GM12873 (cell line): ENCODE data around the gene TCERG1L.

Experiments
- TF ChIP-seq, protein P1 (sequence below): IDR thresholded peaks from 2 replicates; pipeline ENCODE4 v1.5.1; 2012; ENCODE audit warnings: low read depth, mild to moderate bottlenecking, moderate library complexity, low read length, control low read depth; ENCODE audit not compliant: insufficient read depth; ENCODE audit errors: missing control alignments

TCERG1L gene

DNA sequence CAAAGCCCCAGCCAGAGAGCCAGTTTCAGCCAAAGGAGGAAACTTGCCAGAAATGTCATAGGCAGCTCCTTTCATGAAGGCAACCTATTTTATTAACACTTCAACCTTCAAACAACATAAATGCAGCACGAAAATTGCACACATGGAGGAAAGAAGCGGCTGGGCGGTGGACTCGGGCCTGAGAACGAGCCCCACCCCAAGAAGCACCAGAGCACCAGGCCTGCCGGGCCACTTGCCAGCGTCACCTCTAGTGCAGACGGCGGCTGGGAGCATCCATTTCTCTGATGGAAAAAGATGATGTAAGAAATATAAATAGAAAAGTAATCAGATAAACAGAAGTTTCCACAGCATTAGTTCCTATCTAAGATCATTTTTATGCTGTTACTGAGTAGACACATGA, 100.0 kb downstream of the TCERG1L start:
- TF ChIP-seq, protein P1, sequence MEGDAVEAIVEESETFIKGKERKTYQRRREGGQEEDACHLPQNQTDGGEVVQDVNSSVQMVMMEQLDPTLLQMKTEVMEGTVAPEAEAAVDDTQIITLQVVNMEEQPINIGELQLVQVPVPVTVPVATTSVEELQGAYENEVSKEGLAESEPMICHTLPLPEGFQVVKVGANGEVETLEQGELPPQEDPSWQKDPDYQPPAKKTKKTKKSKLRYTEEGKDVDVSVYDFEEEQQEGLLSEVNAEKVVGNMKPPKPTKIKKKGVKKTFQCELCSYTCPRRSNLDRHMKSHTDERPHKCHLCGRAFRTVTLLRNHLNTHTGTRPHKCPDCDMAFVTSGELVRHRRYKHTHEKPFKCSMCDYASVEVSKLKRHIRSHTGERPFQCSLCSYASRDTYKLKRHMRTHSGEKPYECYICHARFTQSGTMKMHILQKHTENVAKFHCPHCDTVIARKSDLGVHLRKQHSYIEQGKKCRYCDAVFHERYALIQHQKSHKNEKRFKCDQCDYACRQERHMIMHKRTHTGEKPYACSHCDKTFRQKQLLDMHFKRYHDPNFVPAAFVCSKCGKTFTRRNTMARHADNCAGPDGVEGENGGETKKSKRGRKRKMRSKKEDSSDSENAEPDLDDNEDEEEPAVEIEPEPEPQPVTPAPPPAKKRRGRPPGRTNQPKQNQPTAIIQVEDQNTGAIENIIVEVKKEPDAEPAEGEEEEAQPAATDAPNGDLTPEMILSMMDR, result no peak

DNA sequence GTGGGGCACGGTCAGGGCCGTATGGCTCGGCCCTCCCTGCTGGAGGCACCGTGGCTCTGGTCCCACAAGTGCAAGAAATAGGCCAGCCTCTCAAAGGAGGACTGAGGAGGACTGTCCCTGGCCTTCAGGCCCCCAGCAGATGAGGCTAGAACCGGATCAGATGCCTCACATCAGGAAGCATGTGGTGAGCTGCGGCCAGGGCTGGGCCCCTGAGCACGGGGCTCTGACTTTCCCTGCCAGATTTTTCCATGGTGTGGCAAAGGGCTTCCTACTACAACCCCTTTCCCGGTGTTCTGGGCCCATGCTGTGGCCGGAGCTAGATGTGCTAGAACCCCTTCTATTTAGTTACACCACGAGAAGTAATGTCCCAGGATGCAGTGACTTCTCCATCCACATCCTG, 100.4 kb downstream of the TCERG1L start:
- TF ChIP-seq, protein P1, result no peak

DNA sequence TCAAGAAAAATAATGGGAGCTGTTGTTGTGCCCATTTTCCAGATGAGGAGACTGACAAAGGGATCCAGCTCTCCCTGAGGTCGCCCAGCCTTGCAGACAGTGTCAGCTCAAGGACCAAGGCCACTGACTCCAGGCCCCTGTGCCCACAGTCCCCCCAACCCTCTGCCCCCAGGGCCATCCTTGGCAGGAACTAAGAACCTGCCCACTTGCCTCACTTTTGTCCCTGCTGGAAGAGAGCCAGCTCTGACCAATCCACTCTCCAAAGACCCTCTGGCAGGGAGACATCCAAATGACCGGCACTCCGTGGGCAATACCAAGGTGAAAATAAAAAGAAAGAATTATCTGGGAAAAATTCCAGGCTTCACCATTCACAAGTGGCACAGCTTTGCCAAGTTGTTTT, 101.3 kb downstream of the TCERG1L start:
- TF ChIP-seq, protein P1, result no peak

DNA sequence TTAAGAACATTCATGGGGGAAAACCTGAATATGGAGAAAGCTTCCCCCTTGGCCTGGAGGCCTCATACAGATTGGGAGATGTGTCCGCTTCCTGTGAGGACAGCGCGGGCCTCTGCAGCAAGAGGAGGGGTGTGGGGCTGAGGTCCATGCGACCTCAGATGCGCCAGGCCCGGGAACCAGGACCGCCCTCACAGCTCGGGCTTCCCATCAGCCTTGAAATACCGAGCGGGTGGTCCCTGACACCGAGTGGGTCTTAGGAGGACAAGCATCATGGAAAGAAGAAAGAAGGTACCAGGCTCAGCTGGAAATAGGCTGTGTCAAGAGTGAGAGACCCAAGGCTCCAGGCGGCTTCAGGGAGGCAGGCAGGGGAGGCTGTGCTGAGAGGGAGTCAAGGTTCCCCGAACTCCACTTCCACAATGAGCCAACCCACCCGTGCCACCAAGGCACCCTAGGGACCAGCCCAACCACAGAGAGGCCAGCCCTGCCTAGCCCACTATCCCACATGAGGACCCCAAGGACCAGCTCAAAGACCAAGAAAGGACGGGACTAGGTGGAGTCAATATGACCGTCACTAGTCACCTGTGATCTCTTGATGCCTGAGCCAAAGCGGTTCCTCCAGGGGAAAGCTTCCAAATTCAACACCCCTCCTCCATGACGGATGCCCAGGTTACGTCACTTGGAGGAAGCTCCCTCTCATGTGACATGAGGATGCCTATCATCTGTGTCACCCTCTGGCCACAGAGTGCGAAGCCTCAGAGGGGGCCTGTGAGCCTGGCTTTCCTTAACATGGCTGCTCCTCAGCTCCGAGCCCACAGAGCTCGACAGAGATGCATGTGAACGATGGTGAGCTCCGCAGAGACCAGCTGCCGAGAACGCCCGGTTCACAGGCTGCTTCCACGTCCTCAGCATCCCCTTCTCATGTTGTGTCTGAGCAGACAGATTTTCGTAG, 103.7 kb downstream of the TCERG1L start:
- TF ChIP-seq, protein P1, result no peak

DNA sequence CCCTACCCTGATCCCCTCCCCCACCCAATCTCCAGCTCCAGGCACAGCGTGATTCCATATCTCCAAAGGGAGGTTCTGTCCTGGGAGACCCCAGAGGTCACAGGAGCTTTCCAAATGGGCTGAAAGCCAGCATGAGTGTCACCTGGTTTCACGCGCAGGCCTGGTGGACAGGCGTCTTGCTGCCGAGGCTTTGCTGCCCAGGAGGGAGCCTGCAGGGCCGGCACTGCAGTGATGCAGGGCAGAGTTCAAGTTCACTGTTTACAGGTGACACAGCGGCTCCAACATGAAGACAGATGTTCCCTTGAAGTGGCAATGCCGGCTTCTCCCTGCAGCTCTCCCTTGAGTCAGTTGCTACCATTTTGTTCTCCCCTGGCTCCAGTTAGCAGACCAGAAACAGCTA, 104.3 kb downstream of the TCERG1L start:
- TF ChIP-seq, protein P1, result no peak

DNA sequence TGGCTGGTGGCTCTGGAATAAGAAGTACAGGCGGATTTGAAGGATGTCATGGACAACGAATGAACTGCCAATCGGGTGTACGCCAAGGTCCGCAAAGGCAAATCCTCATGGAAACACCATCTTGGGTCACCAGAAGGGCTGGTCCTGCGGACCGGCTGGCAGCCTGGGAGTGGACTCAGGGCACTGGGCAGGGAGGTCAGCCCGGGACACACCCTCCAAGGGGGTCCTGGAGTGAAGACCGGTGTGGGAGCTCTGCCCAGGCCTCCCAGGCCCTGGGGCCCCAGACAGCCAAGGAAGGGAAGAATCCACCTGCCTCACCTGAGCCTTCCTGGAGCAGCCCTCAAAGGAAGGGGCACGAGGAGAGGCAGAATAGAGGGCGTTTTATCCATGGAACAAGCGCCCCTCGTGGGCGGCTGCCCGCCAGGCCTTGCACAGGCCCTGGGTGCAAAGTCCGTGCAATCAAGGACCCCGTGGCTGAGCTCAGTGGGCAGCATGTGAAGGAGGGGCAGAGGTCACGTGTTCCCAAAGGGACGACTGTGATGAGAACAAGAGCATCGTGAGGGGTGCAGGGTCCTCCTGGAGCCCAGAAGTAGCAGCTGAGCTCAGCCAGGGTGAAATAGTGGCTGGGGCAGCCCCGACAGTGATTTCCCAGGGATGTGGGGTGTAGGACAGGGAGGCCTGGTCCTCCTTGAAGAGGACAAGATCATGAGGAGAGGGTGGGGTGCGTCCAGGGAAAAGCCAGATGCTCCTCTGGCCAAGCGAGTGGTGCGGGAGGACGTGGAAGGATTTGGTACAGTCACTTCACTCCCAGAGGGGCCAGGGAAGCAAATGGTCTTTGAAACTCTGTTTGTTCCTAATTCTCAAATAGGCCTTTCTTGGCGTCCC, 105.2 kb downstream of the TCERG1L start:
- TF ChIP-seq, protein P1, result no peak

DNA sequence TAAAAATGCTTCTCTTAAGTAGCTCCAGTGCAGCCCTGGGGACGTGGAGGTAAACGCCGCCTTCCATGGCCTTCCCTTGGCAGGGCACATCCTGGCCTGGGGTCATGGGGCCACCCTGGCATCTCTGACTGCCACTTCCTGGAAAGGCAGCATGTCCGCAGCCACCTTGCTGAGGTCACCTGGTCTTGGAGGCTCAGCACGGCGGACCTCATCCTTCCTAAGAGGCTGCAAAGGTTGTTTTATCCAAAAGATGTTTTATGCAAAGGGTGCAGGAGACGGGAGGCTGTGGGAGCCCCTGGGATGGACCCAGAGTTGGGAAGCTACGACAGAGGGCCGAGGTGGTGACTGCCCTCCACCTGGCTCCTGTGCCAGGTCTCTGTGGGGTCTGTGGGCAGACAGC, 106.0 kb downstream of the TCERG1L start:
- TF ChIP-seq, protein P1, result no peak
